Right ventricle myocardium superior (tissue), 1 donor: ENCODE measurements around the gene CYB5R3. TPM values are rescaled to one million over a fixed set of nuclear protein-coding genes. Genes with fewer than 3 reads are reported as not detected.
"Not testable (repeated sequence)": the region's sequence is repeated elsewhere in the genome, so short reads cannot be mapped to it uniquely, and the experiment has no call there.

Experiments
- ATAC-seq: fragments of 200-7000 bp; cut with Tn5 transposase; one replicate; pipeline ENCODE4 v1.9.1; 2020; ENCODE audit warnings: mild to moderate bottlenecking; ENCODE audit not compliant: poor library complexity
- DNase-seq: peaks from one replicate; pipeline ENCODE4 v3.0.0-alpha.2; 2020
- intact Hi-C: fragments of 100-400 bp; cut with DNase I; formaldehyde crosslinking; loops from one replicate; pipeline ENCODE4 v1.11.2; 2022
- total RNA-seq: library from RNA; stranded (reverse); fragmentation: NEBNext Ultra II Directional; extraction: Animal tissue kit (Norgen Biotek cat#: 25700); gene quantifications from one replicate; pipeline ENCODE4 v1.2.1, GENCODE V29; 2021
- donor health status: DM: no; HTN: yes; CAD: no; lungs with severe emphysema.

Gene CYB5R3
- total RNA-seq, 1 donor from 2014 or later, result 216 TPM

DNA sequence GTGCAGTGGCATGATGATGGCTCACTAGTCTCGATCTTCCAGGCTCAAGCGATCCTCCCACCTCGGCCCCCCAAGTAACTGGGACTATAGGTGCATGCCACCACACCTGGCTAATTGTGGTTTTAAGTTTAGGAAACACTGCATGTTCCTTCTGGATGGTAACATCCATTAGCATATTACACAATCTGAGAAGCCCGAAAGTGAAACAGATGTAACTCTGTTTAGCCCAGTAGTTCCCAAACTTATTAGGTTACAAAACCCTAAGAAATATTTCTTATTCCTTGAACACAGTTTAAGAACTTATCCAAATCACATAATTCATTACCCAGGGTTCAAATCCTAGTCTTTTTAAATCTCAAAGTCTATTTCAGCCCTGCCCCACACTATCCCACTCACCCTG, 62.8 kb downstream of the CYB5R3 start:
- DNase-seq (no peak), ATAC-seq (no peak)
- intact Hi-C loops, result no loop called here

DNA sequence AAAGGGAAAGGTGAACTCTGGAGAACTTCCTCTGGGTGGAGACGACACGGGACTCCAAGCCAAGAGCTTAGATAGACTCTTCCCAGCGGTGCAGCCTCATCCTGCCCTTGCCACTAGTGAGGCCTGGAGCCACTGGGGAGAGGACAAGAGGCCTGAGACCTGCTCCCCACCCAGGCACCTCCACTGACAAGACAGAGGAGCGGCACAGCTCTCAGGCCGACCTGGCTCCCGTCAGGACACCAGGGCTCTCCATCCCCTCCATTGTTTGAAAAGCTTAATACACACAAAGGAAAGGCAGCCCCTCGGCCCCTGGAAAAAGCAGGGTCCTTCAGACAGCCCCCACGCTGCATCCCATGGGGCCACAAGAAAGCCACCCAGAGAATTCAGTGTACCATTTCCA, 64.1 kb downstream of the CYB5R3 start:
- no peak for ATAC-seq
- no peak for DNase-seq
- intact Hi-C loops, result no loop called here

DNA sequence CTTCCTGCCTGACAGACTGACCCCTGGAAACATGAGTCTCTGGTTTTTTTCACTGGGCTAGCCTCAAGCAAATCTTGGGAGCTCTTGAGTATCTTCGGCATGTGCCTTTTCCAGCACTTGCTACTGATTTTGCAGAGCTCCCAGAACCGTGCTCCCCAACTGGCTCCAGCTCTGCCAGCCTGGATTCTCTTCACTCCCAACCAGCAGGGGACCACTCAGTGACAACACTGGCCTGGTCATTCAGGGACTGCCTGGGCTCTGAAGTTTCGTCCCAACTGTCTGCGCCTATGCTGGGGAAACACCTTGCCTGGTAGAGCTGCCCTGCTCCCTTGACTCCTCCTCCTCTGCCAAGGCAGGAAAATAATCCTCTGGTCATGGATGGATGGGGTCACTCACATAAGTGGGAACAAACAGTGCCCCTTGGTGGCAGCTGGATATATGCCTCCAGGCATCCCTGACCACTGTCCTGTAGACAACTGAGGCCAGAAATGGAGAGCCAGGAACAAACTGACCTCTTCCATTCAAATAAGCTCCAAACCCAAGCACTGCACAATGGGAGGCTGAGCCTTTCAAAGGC, 64.7 kb downstream of the CYB5R3 start:
- ATAC-seq (no peak), DNase-seq (no peak)
- intact Hi-C loops, result no loop called here

DNA sequence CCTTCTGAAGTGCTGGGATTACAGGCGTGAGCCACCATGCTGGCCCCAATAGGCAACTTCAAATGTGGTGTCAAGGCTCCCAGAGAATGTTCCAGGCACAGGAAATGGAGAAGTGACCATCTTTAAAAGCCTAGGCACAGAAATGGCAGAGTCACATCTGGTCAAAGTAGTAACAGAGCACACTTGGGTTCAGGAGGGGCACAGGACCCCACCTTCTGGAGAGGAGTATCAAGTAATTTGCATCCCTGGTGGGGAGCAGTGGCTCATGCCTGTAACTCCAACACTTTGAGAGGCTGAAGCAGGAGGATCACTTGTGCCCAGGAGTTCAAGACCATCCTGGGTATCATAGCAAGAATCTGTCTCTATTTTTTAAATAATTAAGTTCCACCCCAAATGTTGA, 66.2 kb downstream of the CYB5R3 start:
- intact Hi-C loops, result no loop called here
- ATAC-seq (no peak), DNase-seq (no peak)

DNA sequence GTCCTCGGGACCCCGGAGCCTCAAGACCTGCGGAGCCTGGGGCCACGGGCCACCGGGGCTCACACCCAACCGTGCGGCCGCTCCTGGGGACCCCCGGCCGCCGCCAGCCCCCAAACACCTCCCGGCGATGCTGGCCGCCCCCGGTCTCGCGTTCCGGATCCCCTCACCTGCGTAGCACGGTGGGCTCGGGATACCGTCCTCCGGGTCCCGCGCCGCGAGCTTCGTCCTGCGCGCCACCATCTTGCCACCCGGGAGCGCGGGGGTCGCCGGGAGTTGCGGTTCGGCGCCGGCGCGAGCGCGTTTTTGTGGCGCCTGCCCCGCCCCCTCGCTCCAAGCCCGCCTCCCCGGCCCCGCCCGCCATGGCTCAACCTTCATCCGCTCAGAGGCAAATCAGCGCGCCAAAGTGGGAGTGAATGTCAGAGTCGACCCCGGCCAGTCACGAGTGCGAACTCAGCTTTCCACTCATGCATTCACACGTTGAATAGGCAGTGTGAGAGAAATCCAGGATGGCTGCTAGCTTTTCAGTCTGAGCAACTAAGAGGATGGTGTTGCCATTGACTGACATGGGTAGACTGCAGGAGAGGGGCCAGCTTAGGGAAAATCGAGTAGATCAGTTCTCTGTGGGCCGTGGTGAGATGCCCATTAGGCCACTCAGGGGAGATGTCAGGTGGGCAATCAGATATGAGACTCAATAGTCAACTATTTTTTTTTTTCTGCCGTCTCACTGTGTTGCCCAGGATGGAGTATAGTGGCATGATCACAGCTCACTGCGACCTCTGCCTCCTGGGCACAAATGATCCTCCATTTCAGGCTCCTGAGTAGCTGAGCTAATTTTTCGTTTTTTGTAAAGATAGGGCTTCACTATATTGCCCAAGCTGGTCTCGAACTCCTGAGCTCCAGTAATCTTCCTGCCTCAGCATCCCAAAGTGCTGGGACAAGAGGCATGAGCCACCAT, 67.2 kb downstream of the CYB5R3 start:
- ATAC-seq (peak; percentile 96), DNase-seq (peak; percentile 88)
- intact Hi-C loops, result no loop called here

DNA sequence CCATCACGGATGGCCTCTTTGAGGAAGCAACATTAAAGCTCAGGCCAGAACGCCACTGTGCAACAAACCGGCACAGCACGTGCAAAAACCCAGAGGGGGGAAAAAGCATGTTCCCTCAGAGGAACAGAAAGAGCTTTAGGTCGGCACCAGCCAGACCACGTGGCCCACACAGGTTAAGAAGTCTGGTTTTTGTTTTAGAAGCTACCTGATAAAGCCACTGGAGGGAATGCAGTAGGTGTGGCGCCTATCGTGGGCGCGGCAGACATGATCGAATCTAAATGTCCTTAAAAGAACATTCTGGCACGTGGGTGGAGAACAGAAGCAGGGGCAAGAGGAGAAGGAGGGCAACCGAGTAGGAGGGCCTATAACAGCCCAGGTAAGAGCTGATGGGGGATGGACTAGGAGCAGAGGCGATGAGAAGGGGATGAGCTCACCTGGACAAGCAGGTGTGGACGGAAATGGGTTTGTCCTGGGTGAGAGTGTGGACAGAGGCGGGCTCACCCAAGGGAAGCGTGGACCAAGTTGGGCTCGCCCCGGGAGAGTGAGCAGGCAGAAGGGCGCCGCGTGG, 67.9 kb downstream of the CYB5R3 start:
- DNase-seq, intact Hi-C loops: not testable (repeated sequence)
- peak; percentile 31 for ATAC-seq

DNA sequence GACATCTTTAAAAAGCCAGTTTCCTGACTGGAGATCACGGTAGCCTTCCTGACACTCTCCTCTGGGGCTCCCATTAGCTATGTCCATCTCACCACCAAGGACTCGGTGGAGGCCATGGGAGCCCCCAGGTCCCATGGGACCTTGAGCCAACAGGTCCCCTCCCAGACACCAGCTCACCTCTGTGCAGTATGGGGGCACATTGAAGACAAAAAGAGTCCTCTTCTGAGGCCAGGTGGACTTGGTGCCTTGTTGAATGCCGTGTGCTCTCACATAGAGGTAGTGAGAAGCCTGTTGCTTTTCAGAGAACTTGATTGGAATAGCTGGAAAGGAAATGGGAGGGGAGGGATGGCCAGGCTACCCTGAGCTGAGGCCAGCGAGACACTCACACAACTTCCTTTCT, 69.2 kb downstream of the CYB5R3 start:
- intact Hi-C loops, DNase-seq, ATAC-seq: not testable (repeated sequence)

DNA sequence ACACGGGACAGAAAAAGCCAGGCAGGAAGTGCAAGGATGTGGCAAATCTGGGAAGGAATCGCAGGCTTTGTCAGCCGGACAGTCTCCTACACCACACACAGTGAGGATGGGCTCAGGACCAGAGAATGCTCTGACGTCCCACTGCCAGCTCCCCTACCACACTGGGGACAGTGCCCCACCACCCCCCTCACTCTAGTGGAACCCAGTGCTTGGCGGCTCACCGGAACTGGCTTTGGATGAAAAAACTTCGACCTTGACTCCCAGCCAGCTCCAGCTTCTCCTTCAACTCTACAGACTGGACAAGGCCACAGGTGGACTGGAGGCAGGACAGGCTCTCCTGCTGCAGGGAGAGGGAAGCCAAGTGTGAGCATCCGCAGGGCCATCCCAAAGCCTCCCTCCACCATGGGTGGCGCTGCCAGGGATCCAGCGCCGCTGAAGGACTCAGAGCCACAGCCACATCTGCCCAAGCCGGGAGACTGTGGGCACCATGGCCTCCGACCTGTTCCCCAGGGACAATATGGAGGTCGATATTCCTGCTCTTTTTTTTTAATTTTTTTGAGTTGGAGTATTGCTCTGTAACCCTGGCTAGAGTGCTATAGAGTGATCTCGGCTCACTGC, 71.5 kb downstream of the CYB5R3 start:
- intact Hi-C loops, result no loop called here
- DNase-seq, result no peak
- no peak for ATAC-seq

DNA sequence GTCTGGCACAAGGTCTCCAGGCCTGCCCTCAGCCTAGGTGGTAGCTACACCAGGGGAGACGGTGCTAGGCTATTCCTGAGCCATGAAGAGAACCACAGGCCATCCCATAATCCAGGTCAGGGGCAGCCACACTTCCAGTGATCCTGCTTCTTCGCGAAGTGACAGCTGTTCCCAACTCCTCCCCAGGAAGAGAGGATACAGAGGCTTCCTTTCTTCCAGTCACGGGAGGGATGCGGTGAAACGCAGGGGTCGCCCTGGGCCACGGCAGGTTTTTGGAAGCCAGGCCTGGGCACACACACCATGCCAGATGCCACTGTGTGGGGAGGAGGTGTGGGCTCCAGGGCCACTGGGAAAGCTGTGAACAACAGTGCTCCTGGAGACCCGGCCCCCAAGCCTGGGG, 72.1 kb downstream of the CYB5R3 start:
- intact Hi-C loops, DNase-seq, ATAC-seq: not testable (repeated sequence)

DNA sequence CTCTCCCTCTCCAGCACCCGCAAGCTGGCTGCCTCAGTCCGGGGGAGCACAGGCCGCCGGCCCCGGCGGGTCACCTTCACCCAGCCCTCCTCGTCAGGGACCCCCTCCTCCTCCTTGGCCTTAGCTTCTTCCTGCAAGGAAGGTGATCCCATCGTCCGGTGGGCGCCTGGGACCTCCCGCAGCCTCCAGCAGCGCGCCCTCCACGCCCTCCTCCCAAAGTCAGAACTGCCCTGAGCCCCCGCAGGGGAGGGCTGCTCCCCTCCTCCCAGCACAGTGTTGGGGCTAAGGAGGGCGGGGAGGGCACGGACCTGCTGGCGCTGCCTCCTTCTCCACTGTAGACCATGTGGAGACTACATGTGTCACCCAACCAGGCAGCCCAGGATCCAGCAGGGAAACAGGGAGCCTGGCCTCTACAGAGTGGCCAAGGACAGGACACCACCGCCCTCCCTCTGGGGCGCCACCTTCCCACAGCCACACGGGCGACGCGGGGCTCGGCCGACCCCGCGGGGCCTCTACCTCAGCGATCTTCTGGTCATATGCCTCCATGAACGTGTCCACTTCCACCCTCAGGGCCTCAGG, 73.1 kb downstream of the CYB5R3 start:
- ATAC-seq, intact Hi-C loops, DNase-seq: not testable (repeated sequence)

DNA sequence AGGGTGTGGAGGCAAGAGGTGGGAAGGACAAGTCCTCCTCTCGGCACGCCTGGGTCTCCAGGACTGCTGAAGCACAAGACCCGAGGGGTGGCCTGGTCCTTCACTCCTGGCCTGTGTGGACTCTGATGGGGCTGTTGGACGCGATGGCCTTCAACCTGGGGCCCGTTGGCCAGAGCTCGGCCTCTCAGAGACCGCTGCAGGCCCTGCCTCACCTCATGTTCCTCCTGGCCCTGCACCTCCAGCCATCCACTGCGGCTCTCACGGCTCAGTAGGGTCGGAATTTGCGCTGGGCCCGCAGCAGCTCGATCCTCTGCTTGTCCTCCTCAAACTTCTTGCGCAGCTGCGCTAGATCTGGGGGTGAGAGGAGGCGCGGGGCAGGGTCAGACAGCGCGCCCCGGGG, 74.7 kb downstream of the CYB5R3 start:
- intact Hi-C loops, DNase-seq, ATAC-seq: not testable (repeated sequence)

DNA sequence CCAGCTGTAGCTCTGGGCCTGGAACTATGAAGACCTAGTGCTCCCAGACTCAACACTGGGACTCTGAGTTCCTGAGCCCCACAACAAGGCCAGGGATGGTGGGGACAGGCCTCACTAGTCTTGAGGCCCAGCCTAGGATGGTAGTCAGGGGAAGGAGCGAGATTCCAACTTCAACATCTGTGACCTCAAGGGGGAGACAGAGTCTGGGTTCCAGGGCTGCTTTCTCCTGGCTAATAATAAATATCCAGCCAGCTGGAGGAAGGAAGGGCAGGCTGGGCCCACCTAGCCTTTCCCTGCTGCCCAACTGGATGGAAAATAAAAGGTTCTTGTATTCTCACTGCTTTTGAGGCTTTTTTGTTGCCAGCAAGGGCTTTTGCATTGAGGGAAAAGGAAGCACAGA, 75.1 kb downstream of the CYB5R3 start:
- intact Hi-C loops, DNase-seq: not testable (repeated sequence)
- peak; percentile 14 for ATAC-seq

DNA sequence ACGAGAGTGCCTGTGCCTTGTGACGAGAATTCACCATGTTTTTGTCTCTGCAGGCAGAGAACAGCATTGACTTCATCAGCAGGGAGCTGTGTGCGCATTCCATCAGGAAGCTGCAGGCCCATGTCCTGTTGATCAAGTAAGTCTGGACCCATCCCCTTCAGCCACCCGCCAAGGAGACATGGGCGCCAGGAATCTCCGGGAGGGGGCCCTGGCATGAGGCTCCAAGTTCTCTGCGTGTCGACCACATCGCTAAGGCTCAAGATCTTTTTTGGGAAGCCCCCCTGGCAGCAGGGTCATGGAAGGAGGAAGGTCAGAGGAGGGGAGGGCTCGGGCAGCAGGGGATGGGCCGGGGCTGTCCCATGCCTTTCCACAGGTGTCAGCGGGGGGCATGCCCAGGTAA, 78.1 kb downstream of the CYB5R3 start:
- ATAC-seq, intact Hi-C loops: not testable (repeated sequence)
- peak; percentile 13 for DNase-seq

DNA sequence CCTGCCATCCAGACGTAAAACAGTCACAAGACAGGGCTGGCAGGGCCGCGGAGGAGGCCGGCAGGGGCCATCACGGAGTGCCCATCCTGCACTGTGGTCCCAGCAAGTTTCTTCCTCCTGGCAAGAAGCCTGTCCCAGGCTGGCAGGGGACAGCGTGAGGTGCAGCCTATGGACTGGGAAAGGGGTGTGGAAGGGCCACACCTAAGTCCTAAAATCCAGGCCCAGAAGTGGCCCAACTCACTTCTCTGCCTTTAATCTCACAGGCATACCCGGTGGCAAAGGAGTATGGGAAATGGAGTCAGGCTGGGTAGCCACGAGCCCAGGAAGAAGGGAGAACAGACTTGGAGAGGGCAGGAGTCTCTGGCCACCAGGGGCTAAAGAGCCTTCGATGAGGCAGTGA, 78.6 kb downstream of the CYB5R3 start:
- DNase-seq, result peak; percentile 30
- ATAC-seq, intact Hi-C loops: not testable (repeated sequence)

DNA sequence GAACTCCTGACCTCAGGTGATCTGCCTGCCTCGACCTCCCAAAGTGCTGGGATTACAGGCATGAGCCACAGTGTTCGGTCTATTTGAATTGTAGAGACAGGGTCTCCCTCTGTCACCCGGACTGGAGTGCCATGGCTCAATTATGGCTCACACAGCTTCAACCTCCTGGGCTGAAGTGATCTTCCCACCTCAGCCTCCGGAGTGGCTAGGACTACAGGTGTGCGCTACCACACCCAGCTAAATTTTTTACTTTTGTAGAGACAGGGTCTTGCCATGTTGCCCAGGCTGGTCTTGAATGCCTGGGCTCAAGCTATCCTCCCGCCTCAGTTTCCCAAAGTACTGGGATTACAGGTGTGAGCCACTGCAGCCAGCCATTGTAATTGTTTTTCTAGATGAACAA, 81.2 kb downstream of the CYB5R3 start:
- DNase-seq, intact Hi-C loops, ATAC-seq: not testable (repeated sequence)
